SK-N-SH treated with all-trans-retinoic acid at 6 μM for 48 hours (cell line): Measurements from ENCODE around the gene CLECL1.

Experiments used
- ATAC-seq: fragments of 200-7000 bp; cut with Tn5 transposase; 3 replicates; pipeline ENCODE4 v1.9.1; 2020; ENCODE audit warnings: mild to moderate bottlenecking, moderate library complexity
- CSDC2 ChIP-seq: fragments of 250-450 bp; sonication (Bioruptor Pico); IDR thresholded peaks from 2 replicates; pipeline ENCODE4 v1.5.0; 2020; ENCODE audit warnings: mild to moderate bottlenecking, moderate library complexity
- CSRNP3 ChIP-seq: fragments of 250-450 bp; sonication (Bioruptor Pico); IDR thresholded peaks from 2 replicates; pipeline ENCODE4 v1.5.1; 2021; ENCODE audit warnings: mild to moderate bottlenecking, moderate library complexity
- GLIS3 ChIP-seq: fragments of 250-450 bp; sonication (Bioruptor Pico); IDR thresholded peaks from 2 replicates; pipeline ENCODE4 v1.5.0; 2020; ENCODE audit warnings: mild to moderate bottlenecking, moderate library complexity
- ISL1 ChIP-seq: fragments of 250-450 bp; sonication (Bioruptor Pico); IDR thresholded peaks from 2 replicates; pipeline ENCODE4 v2.1.2; 2022; ENCODE audit warnings: mild to moderate bottlenecking, moderate library complexity
- POU6F1 ChIP-seq: fragments of 250-450 bp; sonication (Bioruptor Pico); IDR thresholded peaks from 2 replicates; pipeline ENCODE4 v1.8.0; 2021; ENCODE audit warnings: low read depth, mild to moderate bottlenecking, moderate library complexity, borderline replicate concordance
- RARB ChIP-seq: fragments of 250-450 bp; sonication (Bioruptor Pico); IDR thresholded peaks from 2 replicates; pipeline ENCODE4 v1.8.0; 2021; ENCODE audit warnings: mild to moderate bottlenecking, moderate library complexity
- TCF4 ChIP-seq: fragments of 250-450 bp; sonication (Bioruptor Pico); IDR thresholded peaks from 2 replicates; pipeline ENCODE4 v1.8.0; 2021; ENCODE audit warnings: mild to moderate bottlenecking, moderate library complexity, borderline replicate concordance
- TOX ChIP-seq: fragments of 250-450 bp; sonication (Bioruptor Pico); IDR thresholded peaks from 2 replicates; pipeline ENCODE4 v1.8.0; 2021; ENCODE audit warnings: mild to moderate bottlenecking, moderate library complexity, borderline replicate concordance
- ZFP3 ChIP-seq: fragments of 250-450 bp; sonication (Bioruptor Pico); IDR thresholded peaks from 2 replicates; pipeline ENCODE4 v1.5.0; 2020; ENCODE audit warnings: mild to moderate bottlenecking, moderate library complexity
- ZFP30 ChIP-seq: fragments of 450-650 bp; formaldehyde crosslinking; IDR thresholded peaks from 2 replicates; pipeline ENCODE4 v1.5.0; 2022; ENCODE audit warnings: mild to moderate bottlenecking, moderate library complexity
- ZNF565 ChIP-seq: fragments of 450-650 bp; formaldehyde crosslinking; conservative IDR thresholded peaks from 2 replicates; pipeline ENCODE4 v1.5.0; 2020; ENCODE audit warnings: low read depth, mild to moderate bottlenecking, moderate library complexity
- ZNF70 ChIP-seq: fragments of 450-650 bp; formaldehyde crosslinking; IDR thresholded peaks from 2 replicates; pipeline ENCODE4 v1.5.0; 2020; ENCODE audit warnings: mild to moderate bottlenecking, moderate library complexity
- ZNF8 ChIP-seq: fragments of 450-650 bp; formaldehyde crosslinking; IDR thresholded peaks from 2 replicates; pipeline ENCODE4 v1.5.0; 2020; ENCODE audit warnings: mild to moderate bottlenecking, moderate library complexity
- TF ChIP-seq, protein P1 (sequence below): fragments of 250-450 bp; sonication (Bioruptor Pico); IDR thresholded peaks from 2 replicates; pipeline ENCODE4 v1.8.0; 2020; ENCODE audit warnings: mild to moderate bottlenecking, moderate library complexity, borderline replicate concordance
- TF ChIP-seq, protein P2 (sequence below): fragments of 250-450 bp; sonication (Bioruptor Pico); IDR thresholded peaks from 2 replicates; pipeline ENCODE4 v1.5.1; 2020; ENCODE audit warnings: low read depth, mild to moderate bottlenecking, moderate library complexity
- TF ChIP-seq, protein P3 (sequence below): fragments of 250-450 bp; sonication (Bioruptor Pico); IDR thresholded peaks from 2 replicates; pipeline ENCODE4 v1.5.0; 2020; ENCODE audit warnings: mild to moderate bottlenecking, moderate library complexity

Gene CLECL1

DNA sequence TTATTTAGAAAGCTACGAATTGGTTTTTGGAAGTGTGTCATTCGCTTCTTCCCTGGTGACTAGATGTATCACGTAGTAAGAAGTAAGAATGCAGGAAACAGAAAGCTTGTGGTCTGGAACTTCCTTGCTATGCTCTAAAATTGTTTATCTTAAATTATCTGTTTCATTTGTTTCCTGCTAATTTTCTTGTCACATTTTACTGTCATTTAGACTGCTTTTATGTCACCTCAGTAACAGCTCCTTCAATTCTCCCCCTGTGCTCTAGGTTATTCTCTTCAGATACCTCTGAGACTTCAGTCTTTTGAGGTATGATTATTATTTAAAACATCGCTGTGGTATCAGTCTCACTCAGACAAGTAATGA is 28.5 kb upstream of the CLECL1 start:
- ATAC-seq = no peak
- no peak for TF ChIP-seq CSDC2
- TF ChIP-seq ZNF70 (CRISPR knock-in tag) = no peak
- TF ChIP-seq, protein P1, sequence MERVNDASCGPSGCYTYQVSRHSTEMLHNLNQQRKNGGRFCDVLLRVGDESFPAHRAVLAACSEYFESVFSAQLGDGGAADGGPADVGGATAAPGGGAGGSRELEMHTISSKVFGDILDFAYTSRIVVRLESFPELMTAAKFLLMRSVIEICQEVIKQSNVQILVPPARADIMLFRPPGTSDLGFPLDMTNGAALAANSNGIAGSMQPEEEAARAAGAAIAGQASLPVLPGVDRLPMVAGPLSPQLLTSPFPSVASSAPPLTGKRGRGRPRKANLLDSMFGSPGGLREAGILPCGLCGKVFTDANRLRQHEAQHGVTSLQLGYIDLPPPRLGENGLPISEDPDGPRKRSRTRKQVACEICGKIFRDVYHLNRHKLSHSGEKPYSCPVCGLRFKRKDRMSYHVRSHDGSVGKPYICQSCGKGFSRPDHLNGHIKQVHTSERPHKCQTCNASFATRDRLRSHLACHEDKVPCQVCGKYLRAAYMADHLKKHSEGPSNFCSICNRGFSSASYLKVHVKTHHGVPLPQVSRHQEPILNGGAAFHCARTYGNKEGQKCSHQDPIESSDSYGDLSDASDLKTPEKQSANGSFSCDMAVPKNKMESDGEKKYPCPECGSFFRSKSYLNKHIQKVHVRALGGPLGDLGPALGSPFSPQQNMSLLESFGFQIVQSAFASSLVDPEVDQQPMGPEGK = no peak
- no peak for TF ChIP-seq RARB (CRISPR knock-in tag)
- no peak for TF ChIP-seq TCF4 (CRISPR knock-in tag)
- TF ChIP-seq CSRNP3 (CRISPR knock-in tag) = no peak
- no peak for TF ChIP-seq ZNF8 (CRISPR knock-in tag)
- no peak for TF ChIP-seq TOX
- TF ChIP-seq, protein P2, sequence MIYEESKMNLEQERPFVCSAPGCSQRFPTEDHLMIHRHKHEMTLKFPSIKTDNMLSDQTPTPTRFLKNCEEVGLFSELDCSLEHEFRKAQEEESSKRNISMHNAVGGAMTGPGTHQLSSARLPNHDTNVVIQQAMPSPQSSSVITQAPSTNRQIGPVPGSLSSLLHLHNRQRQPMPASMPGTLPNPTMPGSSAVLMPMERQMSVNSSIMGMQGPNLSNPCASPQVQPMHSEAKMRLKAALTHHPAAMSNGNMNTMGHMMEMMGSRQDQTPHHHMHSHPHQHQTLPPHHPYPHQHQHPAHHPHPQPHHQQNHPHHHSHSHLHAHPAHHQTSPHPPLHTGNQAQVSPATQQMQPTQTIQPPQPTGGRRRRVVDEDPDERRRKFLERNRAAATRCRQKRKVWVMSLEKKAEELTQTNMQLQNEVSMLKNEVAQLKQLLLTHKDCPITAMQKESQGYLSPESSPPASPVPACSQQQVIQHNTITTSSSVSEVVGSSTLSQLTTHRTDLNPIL (CRISPR knock-in tag) = no peak
- TF ChIP-seq ZFP30 = no peak
- TF ChIP-seq ISL1 (CRISPR knock-in tag) = no peak
- TF ChIP-seq POU6F1 (CRISPR knock-in tag) = no peak
- TF ChIP-seq, protein P3, sequence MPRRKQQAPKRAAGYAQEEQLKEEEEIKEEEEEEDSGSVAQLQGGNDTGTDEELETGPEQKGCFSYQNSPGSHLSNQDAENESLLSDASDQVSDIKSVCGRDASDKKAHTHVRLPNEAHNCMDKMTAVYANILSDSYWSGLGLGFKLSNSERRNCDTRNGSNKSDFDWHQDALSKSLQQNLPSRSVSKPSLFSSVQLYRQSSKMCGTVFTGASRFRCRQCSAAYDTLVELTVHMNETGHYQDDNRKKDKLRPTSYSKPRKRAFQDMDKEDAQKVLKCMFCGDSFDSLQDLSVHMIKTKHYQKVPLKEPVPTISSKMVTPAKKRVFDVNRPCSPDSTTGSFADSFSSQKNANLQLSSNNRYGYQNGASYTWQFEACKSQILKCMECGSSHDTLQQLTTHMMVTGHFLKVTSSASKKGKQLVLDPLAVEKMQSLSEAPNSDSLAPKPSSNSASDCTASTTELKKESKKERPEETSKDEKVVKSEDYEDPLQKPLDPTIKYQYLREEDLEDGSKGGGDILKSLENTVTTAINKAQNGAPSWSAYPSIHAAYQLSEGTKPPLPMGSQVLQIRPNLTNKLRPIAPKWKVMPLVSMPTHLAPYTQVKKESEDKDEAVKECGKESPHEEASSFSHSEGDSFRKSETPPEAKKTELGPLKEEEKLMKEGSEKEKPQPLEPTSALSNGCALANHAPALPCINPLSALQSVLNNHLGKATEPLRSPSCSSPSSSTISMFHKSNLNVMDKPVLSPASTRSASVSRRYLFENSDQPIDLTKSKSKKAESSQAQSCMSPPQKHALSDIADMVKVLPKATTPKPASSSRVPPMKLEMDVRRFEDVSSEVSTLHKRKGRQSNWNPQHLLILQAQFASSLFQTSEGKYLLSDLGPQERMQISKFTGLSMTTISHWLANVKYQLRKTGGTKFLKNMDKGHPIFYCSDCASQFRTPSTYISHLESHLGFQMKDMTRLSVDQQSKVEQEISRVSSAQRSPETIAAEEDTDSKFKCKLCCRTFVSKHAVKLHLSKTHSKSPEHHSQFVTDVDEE = no peak
- TF ChIP-seq GLIS3 (CRISPR knock-in tag) = no peak
- no peak for TF ChIP-seq ZNF565 (CRISPR knock-in tag)
- TF ChIP-seq, all 23 proteins: peak for 0

DNA sequence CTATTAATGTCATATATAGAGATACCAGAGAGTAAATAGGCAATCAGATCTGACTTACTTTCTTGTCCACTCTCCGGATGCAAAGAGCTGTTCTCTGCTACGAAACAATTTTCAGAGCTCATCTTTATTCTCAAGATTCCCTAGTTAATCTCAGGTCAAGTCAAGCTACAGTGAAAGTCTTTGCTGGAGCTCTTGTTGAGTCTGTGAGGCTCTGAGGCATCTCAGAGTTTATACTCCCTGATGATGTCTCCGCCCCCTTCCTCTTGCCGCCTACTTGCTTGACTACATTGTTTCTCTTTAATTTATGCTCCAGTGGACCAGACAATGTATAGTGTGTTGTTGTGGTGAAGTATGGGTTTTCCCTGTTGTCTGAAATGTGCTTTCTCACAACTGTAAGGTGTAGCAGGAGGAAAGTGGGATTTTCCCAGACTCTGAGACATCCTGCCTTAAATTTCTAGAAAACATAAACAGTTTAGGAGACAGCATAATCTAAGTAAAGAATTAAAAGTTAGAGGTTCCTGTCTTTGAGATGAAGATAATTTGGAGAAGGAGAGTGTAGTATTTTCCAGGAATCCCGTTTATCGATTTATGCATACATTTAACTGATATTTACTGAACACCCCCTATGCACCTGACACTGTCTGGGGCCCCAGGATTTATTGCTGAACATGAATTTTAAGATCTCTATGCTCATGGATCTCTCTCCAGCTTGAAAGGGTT is 28.0 kb upstream of the CLECL1 start, which contains the start of gene CD69:
Gene CD69 (minus strand): TSS at position 203 of the 720 bp plus-strand sequence. CDS start 81 bp downstream, at position 122.
- TF ChIP-seq CSRNP3 (CRISPR knock-in tag) (no peak), ZFP3 (no peak), ZNF8 (CRISPR knock-in tag) (no peak)
- TF ChIP-seq, protein P3 = no peak
- TF ChIP-seq, all 23 proteins: peak for 0
- ATAC-seq = no peak
